GM18858 (cell line): ENCODE measurements around the gene PODXL2.
"Not testable (repeated sequence)": the region's sequence is repeated elsewhere in the genome, so short reads cannot be mapped to it uniquely, and the experiment has no call there.

Experiments used
- ATAC-seq: cut with Tn5 transposase; IDR thresholded peaks from one replicate; pipeline ENCODE4 v1.9.1; 2021; ENCODE audit not compliant: unreplicated experiment

PODXL2 gene

DNA sequence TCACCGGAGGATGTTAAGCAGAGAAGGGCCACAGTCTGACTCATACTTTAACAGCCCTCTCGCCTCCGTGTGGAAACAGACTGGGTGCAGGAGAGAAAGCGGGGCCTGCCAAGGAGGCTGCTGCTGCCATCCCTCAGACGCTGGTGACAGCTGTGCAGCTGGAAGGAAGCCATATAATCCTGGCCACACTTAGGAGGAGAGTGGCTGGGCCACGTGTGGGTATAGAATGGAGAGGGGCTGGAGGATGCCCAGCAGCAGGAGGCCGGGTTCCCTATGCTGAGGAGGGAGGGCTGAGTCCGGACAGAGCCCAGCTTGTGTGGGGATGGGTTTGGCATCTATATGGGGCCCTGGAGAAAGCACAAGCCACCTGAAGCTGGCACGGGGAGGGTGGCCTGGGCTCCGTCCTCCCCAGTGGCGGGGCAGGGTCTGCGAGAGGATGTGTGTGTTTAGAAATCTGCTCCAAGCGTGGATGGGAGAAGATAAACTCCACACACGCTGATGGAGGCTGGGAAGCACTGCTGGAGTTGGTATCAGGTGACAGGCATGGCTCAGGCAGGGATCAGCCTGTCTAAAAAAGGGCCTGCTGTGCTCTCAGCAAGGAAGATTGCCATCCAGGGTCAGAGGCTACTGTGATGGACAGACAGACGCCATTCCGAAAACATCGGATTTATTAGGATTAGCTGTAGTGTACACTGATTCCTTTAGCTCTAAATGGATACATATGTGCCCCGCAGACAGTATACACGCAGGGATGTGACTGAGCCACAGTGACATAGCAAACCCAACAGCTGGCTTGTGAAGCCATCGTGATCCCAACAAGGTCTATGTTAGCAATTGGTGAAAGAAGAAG lies 59.7 kb downstream of the PODXL2 start:
- no peak for ATAC-seq

DNA sequence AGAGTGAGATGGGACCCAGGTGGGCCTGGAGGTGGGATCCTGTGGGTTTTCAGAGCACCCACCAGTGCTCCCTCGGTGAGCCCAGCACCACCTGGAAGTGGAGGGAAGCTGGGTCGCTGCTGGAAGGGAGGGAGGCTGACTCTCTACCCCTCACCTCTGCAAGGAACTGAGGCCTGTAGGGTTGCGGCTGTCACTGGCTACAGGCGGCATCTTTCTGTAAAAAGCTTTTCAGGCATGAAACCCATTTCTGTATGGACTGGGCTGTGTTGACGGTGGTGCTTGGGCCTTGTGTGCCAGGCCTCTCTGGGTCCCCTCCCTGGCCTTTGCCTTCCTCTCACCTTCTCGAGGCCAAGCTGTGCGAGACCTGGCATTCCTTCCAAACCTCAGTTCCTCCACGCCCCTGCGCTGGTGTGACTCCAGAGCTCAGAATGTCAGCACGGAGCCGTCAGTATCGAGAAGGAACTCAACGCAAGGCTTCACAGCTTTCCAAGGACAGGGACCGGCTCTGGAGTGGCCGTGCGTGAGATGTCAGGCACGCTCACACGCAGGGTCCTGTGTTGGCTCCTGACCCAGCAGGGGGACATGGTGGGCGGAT lies 60.4 kb downstream of the PODXL2 start:
- no peak for ATAC-seq

DNA sequence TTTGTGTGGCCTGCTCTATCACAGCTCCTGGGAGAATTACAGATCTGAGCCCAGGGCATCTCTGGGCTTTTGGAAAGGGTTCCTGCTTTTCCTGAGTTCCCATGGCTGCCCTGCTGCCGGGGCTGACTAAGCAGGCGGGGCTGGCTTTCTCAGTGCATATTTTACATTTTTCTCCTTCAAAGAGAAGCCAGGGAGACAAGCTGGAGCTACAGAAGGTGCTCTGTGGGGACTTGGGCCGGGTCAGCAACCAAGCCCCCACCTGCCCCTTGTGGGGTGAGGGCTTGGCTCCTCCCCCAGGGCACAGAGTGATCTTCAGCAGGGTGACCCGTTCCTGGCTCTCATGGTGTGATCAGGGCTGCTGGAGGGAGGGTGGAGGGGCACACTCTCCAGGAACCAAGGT lies 61.1 kb downstream of the PODXL2 start:
- no peak for ATAC-seq

DNA sequence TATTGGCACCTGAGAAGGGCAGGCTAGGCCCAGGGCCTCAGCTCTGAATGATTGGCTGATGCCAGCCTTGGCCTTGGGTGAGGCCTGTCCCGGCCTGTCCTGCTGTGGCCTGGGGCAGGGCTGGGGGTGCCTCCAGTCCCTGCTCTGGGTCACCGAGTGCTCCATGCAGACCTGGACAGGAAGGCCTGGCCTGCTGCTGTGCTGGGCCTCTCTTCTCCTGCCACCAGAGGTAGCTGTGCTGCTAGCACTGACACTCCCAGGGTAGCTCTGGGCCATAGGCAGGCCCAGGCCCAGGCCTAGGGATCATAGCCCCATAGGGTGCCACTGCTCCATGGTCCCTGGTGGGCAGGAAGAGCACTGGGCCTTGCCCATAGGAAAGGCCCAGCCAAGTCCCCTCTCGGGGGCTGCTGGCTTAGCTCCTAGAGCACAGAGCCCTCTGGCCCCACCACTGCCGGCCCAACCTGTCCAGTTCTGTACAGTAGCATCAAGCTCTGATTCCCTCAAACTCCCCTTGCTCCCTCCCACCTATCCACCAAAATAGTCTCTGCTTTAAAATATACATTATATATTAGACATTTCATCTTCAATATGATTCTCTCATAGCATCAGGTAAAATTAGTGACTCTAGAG lies 62.0 kb downstream of the PODXL2 start:
- ATAC-seq, result no peak

DNA sequence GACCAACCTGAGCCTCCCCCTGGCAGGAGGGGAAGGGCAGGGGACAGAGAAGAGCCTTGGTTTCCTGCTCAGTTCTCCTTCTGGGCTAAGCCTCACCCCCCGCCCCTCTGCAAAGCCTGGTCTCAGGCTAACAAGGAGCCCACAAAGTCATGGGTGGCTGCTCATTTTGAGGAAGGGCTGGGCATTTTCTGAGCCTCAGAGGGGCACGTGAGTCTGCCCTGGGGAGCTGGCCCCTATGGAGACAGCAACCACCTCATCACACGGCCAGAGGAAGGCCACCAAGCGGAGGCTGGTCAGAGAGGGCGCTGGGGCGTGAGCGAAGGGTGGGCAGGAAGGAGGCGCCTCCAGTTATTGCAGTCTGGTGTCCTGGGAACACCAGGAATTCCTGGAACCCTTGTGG lies 62.5 kb downstream of the PODXL2 start:
- no peak for ATAC-seq

DNA sequence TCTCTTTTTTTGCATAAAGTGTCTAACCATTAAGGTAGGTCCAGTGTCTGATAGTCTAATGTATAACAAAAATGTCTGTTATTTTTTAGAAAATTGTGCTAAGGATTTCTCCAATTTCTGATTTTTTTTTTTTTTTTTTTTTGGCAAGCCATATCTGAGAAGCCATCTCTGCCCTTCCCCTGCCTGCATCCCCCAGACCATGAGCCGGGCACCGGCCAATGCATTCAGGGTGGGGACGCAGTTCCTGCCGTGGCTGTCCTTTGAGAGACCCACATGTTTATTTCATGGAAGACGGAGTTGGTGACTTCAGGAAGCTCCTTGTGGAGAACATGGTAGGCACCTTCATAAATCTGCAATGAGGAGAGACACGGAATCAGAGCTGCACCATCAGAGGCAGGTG lies 63.0 kb downstream of the PODXL2 start:
- ATAC-seq, result no peak

DNA sequence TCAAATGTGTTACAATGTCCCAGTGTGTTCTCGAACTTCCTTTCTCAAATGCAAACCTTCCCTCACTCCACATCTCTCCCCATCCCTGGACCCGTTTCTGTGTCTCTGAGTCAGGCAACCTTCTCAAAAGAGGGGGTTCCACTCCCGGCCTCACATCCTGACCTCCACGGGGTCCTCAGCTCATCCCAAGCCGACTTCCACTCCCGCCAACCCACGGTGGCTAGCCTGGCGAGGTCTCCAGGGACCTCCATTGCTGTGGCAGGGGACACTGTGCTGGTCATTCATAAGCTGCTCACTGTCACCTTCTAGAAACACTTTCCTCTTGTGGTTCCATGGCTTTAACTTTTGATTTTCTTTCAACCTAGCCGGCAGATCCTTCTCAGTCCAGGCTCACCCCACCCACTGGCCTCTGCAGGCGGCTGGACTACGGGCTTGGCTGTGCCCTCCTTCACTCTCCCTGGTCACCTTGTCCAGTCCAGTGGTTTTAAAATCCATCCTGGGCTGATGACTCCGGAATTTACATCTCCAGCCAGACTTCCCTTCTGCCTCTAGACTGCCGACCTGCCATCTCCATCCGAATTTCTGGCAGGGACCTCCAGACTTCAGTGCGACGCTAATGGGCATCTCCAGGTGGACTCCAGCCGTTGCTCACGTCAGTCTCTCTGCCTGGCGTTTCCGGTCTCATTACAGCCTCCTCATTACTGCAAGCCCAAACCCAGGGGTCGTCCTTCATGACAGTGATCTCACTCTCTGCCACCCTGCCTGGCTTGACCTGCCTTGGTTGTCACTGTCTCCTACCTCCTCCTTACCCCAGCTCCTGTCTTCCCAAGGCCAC lies 63.7 kb downstream of the PODXL2 start:
- ATAC-seq, result no peak

DNA sequence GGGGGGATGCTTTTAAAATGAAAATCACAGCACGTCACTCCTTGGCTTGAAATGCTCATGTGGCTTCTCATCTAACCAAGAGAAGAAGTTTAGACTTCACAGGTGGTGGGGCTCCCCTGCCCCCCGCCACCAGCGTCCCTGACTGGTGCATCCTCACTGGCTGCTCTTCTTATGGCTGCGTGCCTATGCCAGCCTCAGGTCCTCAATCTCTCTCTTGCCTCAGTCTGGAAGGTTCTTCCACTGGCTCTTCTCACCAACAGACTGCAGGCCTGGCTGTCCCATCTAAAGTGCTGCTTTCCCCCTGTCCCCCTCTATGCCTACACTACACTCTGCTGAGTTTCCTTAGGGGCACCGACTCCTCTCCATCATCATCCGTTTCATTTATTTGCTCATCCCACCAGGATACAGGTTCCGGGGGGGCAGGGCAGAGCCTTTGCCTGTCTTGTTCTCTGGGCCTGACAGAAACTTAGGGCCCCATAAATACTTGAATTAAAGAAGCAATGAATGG lies 64.4 kb downstream of the PODXL2 start:
- no peak for ATAC-seq

DNA sequence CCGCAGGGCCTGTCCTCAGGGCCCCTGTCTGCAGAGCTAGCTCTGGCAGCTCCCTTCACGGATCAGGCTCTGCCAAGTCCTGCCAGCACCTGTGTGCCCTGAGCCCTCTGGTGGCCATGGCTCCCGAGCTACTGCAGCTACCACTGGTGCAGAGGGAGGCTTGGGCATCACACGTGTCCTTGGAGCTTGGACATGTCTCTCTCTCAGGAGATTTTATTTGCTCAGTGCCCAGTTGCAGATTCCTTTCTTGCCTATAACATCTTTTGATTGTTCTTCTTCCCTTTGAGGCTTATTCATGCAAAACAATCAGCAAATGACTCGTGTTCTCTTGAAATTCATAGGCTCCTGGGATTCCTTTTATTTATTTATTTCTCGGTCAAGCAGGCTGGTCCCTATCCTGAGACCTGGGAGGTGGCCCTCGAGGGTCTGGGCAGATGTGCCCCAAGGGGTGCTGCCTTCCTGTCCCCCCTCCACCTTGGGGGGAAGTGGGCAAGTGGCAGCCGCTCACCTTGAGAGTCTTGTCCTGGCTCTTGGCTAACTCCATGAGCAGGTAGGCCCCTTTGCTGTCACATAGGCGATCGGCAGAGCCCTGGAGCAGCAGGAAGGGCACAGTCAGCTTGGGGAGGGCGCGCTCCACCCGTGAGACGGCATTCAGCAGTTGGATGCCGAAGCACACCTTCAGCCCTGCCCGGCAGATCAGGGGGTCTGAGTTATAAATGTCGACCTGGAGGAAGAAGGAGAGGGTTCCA lies 65.7 kb downstream of the PODXL2 start:
- no peak for ATAC-seq

DNA sequence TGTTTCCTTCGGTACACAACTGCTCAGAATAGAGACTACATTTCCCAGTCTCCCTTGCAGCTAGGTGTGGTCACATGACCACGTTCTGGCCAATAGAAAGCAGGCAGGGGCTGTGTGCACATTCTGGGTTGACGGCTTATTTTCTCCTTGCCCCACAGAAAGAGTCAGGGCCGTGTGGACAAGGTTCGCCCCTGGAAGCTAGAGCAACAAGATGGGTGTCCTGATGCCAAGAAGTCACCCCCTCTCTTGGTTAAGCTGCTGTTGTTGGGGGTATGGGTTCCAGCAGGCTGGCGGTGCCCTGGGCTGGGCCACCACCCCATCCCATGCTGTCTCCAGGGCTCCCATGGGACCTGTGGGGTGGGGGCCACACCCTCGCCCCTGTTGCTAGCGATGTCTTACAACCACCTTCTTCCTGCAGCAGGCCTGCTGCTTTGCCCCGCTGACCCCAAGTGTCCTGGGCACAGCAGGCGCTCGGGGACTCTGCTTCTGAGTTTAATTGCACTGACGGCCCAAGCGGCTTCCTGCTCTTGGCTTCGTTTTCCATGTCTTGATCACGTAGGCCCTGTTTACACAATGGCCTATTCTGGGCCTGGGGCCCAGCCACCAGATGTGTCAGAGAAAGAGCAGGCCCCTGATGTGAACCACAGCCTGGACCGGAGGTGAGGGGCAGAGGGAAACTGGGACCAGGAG lies 68.7 kb downstream of the PODXL2 start:
- no peak for ATAC-seq

DNA sequence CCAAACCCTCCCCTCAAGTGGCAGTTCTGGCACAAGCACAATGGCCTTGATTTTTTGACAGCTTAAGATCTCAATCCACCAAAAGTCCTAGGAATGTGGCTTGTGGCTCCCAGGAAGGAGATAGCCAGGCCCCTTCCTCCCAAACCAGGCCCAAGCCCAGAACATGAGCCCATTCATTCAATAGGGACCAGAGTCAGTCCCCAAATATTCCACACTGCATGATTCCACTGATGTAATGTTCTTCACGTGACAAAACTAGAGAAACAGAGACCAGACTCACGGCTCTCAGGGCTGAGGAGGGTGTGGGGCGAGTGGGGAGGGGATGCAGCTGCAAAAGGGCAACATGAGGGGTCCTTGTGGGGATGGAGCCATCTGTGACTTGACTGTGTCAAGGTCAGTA lies 69.3 kb downstream of the PODXL2 start:
- no peak for ATAC-seq

DNA sequence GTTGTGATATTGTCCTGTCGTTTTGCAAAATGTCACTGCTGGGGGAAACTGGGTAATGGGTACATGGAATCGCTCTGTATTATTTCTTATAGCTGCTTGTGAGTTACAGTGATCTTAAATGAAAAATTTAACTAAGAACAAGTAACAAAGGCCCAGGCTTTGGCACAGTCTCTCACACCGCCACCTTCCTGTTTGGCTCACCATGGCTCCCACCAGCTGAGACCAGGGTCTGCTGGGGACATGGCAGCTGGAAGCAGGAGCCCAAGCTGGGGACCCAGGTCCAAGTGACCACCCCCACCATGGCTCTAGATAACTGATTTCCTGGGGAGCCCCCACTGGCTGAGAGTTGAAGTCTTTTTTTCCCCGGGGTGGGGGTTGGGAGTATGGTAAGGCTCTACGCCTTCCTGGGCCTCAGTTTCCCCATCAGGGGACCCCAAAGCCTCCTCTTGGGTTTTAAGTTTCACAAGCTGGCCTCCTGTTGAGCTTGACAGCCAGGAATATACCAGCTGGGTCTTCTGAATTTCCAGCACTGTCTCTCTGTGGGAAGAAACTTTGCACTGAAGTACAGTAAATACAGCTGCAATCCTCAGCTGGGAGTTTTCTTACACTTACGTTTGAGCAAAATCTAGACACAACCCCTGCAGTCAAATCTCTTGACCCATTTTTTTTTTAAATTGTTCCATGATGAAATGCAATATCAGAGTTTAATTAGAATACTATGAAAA lies 69.9 kb downstream of the PODXL2 start:
- ATAC-seq, result no peak

DNA sequence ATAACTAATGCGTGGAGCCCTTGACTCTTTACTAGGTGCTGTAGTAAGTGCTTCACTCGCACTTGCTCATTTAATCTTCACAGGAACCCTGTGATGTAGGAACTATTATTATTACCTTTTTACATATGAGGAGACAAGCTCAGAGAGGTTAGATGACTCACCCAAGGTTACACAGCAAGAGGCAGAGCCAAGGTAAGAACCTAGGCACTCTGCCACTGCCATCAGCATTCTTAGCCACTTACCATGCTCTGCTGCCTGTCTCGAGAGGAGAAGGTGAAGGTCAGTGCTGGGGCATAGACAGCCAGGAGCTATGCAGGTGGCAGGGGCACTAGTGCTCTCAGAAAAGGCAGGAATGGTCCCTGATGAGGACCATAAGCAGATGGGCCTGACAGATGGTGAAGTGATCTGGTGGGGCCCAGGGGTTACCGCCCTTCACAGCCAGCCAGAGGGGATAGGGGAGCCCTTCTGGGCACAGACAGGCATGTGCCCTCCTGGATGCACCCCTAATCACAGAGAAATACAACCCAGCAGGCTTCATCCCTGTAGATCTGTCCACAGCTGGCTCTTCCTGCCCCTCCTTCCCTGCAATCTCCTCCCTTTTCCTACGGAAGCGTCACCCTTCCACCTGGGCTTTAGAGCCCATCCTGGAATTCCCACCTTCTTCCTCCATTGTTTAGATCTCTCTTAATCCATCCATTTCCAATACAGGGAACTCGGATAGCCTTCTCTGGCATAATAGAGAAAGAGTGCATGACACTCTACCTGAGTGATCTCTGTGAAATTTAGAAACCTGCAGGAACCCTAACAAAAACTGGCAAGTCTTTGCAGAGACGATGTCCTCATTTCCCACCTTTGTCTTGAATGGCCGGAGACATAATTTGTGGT lies 70.7 kb downstream of the PODXL2 start:
- ATAC-seq, result no peak

DNA sequence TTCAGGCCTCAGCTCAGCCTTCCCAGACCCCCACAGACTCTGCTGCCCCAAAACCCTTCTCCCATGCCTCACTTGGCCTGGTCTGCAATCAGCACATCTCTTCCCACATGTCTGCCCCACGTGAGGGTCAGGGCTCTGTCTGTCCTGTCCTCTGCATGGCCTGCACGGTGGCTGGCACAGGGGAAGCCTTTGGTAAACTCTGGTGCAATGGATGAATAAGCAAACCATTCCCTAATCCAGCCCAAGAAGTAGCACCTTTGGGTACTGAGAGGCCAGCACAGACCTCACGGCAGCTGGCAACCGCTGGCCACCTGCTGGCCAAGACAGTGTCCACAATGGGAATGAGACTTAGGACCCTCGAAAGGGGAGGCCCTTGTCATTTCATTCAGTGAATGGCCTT lies 71.4 kb downstream of the PODXL2 start:
- no peak for ATAC-seq

DNA sequence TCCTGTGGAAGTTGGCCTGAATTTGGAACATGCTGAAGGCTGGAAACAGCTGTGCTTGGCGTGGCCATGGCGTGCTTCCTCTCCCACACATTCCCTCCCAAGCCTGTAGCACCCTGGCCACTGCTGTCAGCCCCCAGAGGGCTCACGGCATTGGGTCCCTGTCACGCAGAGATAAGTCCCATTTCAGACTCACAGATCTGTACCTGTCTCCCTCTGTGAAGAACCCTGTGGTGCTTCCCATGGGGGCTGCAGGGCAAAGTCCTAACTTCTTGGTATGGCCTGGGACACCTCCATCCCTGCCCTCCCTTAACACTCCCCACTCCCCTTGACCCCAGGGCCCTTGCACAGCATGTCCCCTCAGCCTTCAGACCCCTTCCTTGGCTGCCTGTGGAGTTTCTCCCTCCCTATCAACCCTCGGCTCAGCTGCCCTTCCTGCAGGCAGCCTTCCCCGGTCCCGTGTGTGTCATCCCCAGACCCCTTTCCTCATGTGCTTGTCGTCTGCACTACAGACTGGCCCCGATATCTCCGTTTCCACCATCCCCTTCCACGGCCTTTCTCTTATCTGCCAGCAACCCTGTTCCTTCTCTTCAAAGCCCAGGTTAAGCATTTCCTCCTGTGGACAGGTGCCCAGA lies 72.4 kb downstream of the PODXL2 start:
- ATAC-seq, result no peak

DNA sequence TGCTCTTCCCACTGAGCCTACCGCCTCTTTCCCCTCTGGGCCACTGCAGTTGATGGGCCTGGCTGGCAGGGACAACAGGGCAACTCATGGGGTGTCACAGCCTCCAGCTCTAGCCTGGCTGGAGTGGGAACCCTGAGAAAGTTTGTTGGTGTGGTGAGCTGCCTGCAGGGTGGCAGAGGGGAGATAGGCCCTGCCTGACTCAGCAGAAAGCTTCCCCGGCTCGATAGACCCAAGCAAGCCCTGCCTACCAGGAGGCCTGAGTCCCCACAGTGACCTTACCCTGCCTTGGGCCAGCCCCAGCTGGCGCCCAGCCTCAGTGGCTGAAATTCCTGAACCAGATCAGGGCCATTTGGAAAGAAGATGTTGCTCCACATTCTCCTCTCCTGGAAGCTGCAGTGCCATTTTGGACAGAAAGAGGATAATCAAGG lies 73.2 kb downstream of the PODXL2 start:
- ATAC-seq, result no peak

DNA sequence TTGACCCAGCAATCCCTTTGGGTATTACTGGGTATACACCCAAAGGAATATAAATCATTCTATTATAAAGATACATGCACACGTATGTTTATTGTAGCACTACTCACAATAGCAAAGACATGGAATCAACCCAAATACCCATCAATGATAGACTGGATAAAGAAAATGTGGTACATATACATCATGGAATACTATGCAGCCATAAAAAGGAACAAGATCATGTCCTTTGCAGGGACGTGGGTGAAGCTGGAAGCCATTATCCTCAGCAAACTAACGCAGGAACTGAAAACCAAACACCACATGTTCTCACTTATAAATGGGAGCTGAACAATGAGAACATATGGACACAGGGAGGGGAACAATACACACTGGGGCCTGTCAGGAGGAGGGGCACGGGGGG lies 75.9 kb downstream of the PODXL2 start:
- ATAC-seq, result not testable (repeated sequence)

DNA sequence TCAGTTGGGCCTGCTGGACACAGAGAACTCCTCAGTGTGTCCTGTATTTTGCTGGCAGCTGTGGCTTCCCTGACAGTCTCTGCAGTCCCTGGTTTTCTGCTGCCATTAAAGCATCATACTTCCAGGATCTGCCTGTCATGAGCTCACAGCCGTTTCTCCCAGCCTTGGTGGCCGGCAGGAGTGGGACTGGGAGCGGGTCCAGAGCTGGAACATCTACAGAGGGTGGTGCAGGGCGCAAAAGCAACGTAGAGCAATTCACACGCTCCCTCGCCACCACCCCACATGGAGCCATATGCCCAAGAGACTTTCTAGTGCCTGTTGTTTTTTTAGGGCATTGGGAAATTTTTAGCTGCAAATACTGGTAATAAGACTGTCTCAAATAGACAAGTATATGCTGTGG lies 77.3 kb downstream of the PODXL2 start:
- ATAC-seq, result no peak
